HG03139 (cell line): ENCODE data around the gene MAPK1.
"Not testable (repeated sequence)": the region's sequence is repeated elsewhere in the genome, so short reads cannot be mapped to it uniquely, and the experiment has no call there.

Experiments used
- ATAC-seq: cut with Tn5 transposase; IDR thresholded peaks from one replicate; pipeline ENCODE4 v1.9.1; 2021; ENCODE audit not compliant: unreplicated experiment

The MAPK1 gene

GRCh38 chr22:21729184-21729583 lies 138.3 kb downstream of the MAPK1 start:
- ATAC-seq = not testable (repeated sequence)

GRCh38 chr22:21728270-21728669 lies 139.2 kb downstream of the MAPK1 start:
- no peak for ATAC-seq

GRCh38 chr22:21727768-21728167 lies 139.7 kb downstream of the MAPK1 start:
- ATAC-seq = no peak

- no peak for ATAC-seq
These were observed 140.3 kb downstream of the MAPK1 start for GRCh38 chr22:21727159-21727558.

GRCh38 chr22:21726650-21727049 lies 140.8 kb downstream of the MAPK1 start:
- ATAC-seq = no peak

GRCh38 chr22:21725956-21726649 lies 141.3 kb downstream of the MAPK1 start:
- no peak for ATAC-seq

- ATAC-seq = not testable (repeated sequence)
These were observed 142.9 kb downstream of the MAPK1 start for GRCh38 chr22:21724496-21724895.

- ATAC-seq = not testable (repeated sequence)
These were observed 146.1 kb downstream of the MAPK1 start for GRCh38 chr22:21721195-21721852.

GRCh38 chr22:21720191-21720859 lies 147.1 kb downstream of the MAPK1 start:
- not testable (repeated sequence) for ATAC-seq

- ATAC-seq = no peak
These were observed 148.4 kb downstream of the MAPK1 start for GRCh38 chr22:21719024-21719423.

GRCh38 chr22:21718499-21718898 lies 148.9 kb downstream of the MAPK1 start:
- no peak for ATAC-seq

GRCh38 chr22:21716395-21717122 lies 150.9 kb downstream of the MAPK1 start:
- ATAC-seq = not testable (repeated sequence)

GRCh38 chr22:21714786-21715185 lies 152.7 kb downstream of the MAPK1 start:
- ATAC-seq = no peak

- no peak for ATAC-seq
These were observed 153.2 kb downstream of the MAPK1 start for GRCh38 chr22:21714059-21714770.

GRCh38 chr22:21713428-21714058 lies 153.9 kb downstream of the MAPK1 start:
- ATAC-seq = no peak

GRCh38 chr22:21712751-21713427 lies 154.6 kb downstream of the MAPK1 start:
- ATAC-seq = no peak

GRCh38 chr22:21711851-21712250 lies 155.6 kb downstream of the MAPK1 start:
- no peak for ATAC-seq

GRCh38 chr22:21710156-21710555 lies 157.3 kb downstream of the MAPK1 start:
- ATAC-seq = no peak

GRCh38 chr22:21709688-21710087 lies 157.8 kb downstream of the MAPK1 start:
- no peak for ATAC-seq

GRCh38 chr22:21708960-21709359 lies 158.5 kb downstream of the MAPK1 start:
- ATAC-seq = no peak
